ENCODE measurements around the gene FIBP. TPM values are rescaled to one million over a fixed set of nuclear protein-coding genes. Genes with fewer than 3 reads are reported as not detected.

The FIBP gene
- total RNA-seq, 2 experiments from 2014 or later, result 19.1 to 19.9 TPM

- TF ChIP-seq, protein P1, sequence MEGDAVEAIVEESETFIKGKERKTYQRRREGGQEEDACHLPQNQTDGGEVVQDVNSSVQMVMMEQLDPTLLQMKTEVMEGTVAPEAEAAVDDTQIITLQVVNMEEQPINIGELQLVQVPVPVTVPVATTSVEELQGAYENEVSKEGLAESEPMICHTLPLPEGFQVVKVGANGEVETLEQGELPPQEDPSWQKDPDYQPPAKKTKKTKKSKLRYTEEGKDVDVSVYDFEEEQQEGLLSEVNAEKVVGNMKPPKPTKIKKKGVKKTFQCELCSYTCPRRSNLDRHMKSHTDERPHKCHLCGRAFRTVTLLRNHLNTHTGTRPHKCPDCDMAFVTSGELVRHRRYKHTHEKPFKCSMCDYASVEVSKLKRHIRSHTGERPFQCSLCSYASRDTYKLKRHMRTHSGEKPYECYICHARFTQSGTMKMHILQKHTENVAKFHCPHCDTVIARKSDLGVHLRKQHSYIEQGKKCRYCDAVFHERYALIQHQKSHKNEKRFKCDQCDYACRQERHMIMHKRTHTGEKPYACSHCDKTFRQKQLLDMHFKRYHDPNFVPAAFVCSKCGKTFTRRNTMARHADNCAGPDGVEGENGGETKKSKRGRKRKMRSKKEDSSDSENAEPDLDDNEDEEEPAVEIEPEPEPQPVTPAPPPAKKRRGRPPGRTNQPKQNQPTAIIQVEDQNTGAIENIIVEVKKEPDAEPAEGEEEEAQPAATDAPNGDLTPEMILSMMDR (IDR thresholded peaks at IDR 0.05), result no peak
- ATAC-seq (ENCODE audit: poor library complexity), result peak; percentile 6
- Histone ChIP-seq H3K36me3 (ENCODE audit: insufficient read depth, low read length) (peaks cover 52% of the 10 kb centered on the region), H3K4me3 (ENCODE audit: low read length) (peak overlapping the region; percentile 90), H3K27me3 (ENCODE audit: control insufficient read depth in 1 of 2, insufficient read depth in 2 of 2, low read length in 2 of 2) (no peaks in the 10 kb centered on the region), H3K27ac (ENCODE audit: low read depth in 1 of 2, low read length in 2 of 2) (peak overlapping the region; percentile 92 to 96), H3K9me3 (ENCODE audit: control insufficient read depth in 1 of 2, insufficient read depth in 1 of 2, low read length in 2 of 2) (no peaks in the 10 kb centered on the region), H3K4me1 (ENCODE audit: insufficient read depth, low read length) (peaks cover 73% of the 10 kb centered on the region)
- Mint-ChIP-seq H3K27me3 (no peaks in the 10 kb centered on the region), H3K4me3 (peak overlapping the region; percentile 91), H3K4me1 (ENCODE audit: low read depth) (peaks cover 51% of the 10 kb centered on the region), H3K9me3 (no peaks in the 10 kb centered on the region), H3K27ac (peak overlapping the region; percentile 94), H3K36me3 (ENCODE audit: low read depth) (peaks cover 84% of the 10 kb centered on the region)
- intact Hi-C loops (cut with DNase I, micrococcal nuclease), result loop anchor here (1.0 to 10.0 kb wide), 8 partner anchors 13 to 425 kb away; partner anchors contain the start of genes FIBP (in 2 of the 2), C11orf68 (in 1 of the 2), DRAP1 (in 1 of the 2) and PCNX3 (in 1 of the 2)
- POLR2A ChIA-PET, result interaction anchor here (0.7 to 5.8 kb wide), 45 partner anchors 8 to 1542 kb away, joined by 3 to 248 read pairs (median 7); partner anchors contain the start of genes BANF1, C11orf68, CCDC85B and CST6
- DNase-seq, result peak in 2 of 14 experiments; percentile 23 to 25
- CTCF ChIA-PET, result interaction anchor here (0.6 to 5.2 kb wide), 28 partner anchors 9 to 422 kb away, joined by 3 to 80 read pairs (median 4); partner anchors contain the start of genes BANF1, C11orf68, CCDC85B and CTSW
Observed at GRCh38 chr11:65859812-65860277, 28.4 kb downstream of the FIBP start.

DNA sequence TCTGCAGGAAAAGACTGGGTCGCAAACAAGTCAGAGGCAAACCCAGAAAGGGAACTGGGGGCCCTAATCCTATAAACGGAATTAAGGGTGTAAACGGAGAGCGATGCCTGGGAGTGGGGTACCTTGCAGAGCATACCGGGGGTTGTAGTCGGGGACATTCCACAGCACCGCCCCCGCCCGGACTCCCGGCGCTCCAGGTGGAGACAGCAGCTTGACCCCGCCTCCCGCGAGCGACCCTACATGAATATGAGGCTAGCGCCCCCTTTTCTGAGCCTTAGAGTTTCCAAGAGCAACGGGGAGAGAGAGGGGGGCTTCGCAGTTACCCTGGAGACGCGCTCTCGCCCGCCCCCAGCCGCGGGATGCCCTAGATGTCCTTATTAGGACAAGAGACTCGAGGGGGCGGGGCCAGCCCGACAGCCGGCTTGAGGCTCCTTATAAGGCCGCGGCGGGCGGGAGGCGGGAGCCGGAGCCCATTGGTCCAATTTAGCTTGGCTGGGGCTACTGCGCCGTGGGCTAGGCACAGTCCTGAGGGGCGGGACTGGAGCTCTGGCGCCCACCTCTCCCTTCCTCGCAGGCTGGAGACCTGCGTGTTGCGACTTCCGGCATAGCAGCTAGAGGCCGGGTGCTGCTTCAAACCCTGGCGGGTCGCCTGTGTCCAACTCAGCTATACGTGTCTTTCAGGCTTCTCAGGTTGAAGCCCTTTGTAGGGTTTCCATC, 29.0 kb downstream of the FIBP start:
- ATAC-seq (ENCODE audit: poor library complexity) (peak; percentile 53), DNase-seq (peak; percentile 87 to 99 (median 95))
- no peaks in the 10 kb centered on the region for H3K9me3 Mint-ChIP-seq

More for the DNA sequence above, 29.0 kb downstream of the FIBP start:
- peaks cover 52% of the 10 kb centered on the region for H3K36me3 ChIP-seq (ENCODE audit: insufficient read depth, low read length)
- peak overlapping the region; percentile 90 for H3K4me3 ChIP-seq (ENCODE audit: low read length)
- H3K27me3 ChIP-seq (ENCODE audit: control insufficient read depth in 1 of 2, insufficient read depth in 2 of 2, low read length in 2 of 2), result no peaks in the 10 kb centered on the region
- H3K27ac ChIP-seq (ENCODE audit: low read depth in 1 of 2, low read length in 2 of 2), result peak overlapping the region; percentile 92 to 96
- intact Hi-C loops (cut with DNase I, micrococcal nuclease), result loop anchor here (1.0 to 10.0 kb wide), 5 partner anchors 30 to 426 kb away; partner anchors contain the start of genes C11orf68 (in 1 of the 2), DRAP1 (in 1 of the 2), FIBP (in 1 of the 2) and PCNX3 (in 1 of the 2)
- peaks cover 57% of the 10 kb centered on the region for H3K4me1 Mint-ChIP-seq (ENCODE audit: low read depth)
- ChIA-PET POLR2A (interaction anchor here (0.7 to 5.8 kb wide), 46 partner anchors 8 to 1541 kb away, joined by 3 to 248 read pairs (median 6); partner anchors contain the start of genes BANF1, C11orf68, CCDC85B and CST6), CTCF (interaction anchor here (0.6 to 5.2 kb wide), 22 partner anchors 10 to 423 kb away, joined by 3 to 80 read pairs (median 5); partner anchors contain the start of genes BANF1, C11orf68, CCDC85B and CTSW)
- peak overlapping the region; percentile 94 for H3K27ac Mint-ChIP-seq
- H3K4me1 ChIP-seq (ENCODE audit: insufficient read depth, low read length), result peaks cover 79% of the 10 kb centered on the region
- H3K27me3 Mint-ChIP-seq, result no peaks in the 10 kb centered on the region
- H3K4me3 Mint-ChIP-seq, result peak overlapping the region; percentile 91
- TF ChIP-seq, protein P1 (IDR thresholded peaks at IDR 0.05), result no peak
- H3K9me3 ChIP-seq (ENCODE audit: control insufficient read depth in 1 of 2, insufficient read depth in 1 of 2, low read length in 2 of 2), result no peaks in the 10 kb centered on the region
- H3K36me3 Mint-ChIP-seq (ENCODE audit: low read depth), result peaks cover 84% of the 10 kb centered on the region
